Activated CD4-positive, alpha-beta T cell treated with anti-CD3 and anti-CD28 coated beads, Interleukin-2, amount 50 U/mL, for 1 hour (primary cell): Measurements from ENCODE around the gene POU2F3.
"Not testable (repeated sequence)": the region's sequence is repeated elsewhere in the genome, so short reads cannot be mapped to it uniquely, and the experiment has no call there.

Source experiments
- DNase-seq: peaks from one replicate; pipeline ENCODE4 v3.0.0-alpha.2; 2020

Gene POU2F3

DNA sequence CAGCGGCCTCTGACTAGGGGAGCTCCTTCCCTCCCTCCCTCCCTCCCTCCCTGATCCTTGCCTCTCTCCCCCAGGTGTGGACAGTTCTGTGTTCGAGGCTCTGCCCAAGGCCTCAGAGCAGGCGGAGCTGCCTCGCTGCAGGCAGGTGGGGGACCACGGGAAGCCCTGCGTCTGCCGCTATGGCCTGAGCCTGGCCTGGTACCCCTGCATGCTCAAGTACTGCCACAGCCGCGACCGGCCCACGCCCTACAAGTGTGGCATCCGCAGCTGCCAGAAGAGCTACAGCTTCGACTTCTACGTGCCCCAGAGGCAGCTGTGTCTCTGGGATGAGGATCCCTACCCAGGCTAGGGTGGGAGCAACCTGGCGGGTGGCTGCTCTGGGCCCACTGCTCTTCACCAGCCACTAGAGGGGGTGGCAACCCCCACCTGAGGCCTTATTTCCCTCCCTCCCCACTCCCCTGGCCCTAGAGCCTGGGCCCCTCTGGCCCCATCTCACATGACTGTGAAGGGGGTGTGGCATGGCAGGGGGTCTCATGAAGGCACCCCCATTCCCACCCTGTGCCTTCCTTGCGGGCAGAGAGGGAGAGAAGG is 11.1 kb upstream of the POU2F3 start:
- DNase-seq, result no peak

DNA sequence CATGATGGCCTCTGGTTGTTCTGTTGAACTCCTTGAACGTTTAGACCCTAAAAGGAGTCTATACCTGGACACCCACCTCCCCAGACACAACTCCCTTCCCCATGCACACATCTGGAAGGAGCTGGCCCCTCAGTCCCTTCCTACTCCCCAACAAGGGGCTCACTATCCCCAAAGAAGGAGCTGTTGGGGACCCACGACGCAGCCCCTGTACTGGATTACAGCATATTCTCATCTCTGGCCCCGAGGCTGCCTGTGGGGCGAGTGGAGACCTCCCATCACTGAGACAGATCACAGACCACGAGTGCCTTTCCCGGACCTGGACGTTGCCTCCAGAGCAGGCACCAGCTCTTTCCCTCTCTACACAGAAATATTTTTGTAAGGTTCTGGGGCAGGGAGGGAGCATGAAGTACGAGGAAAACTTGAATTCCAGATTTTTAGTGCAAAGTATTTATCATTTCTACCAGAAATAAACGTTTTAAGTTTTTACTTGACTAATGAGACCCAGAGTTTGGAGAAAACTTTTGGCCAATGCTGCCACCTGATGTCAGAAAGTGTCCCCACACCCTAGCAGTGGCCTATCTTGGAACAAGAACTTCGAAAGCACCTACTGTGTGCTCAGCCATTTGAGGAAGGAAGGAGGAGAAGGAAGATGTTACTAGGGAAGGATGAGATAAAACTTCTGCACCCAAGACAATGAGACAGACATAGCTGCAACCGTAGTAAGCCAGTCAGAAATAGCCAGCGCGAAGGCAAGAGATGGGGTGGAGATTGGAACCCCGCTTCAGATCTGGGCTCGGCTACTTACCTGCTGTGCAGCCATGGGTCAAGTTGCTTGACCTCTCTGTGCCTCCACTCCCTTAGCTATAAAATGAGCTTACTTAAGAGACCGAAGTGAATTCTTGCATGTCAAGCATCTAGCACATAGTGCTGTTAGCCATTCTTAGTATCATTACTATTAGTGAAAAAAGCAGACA is 10.2 kb upstream of the POU2F3 start:
- peak; percentile 14 for DNase-seq

DNA sequence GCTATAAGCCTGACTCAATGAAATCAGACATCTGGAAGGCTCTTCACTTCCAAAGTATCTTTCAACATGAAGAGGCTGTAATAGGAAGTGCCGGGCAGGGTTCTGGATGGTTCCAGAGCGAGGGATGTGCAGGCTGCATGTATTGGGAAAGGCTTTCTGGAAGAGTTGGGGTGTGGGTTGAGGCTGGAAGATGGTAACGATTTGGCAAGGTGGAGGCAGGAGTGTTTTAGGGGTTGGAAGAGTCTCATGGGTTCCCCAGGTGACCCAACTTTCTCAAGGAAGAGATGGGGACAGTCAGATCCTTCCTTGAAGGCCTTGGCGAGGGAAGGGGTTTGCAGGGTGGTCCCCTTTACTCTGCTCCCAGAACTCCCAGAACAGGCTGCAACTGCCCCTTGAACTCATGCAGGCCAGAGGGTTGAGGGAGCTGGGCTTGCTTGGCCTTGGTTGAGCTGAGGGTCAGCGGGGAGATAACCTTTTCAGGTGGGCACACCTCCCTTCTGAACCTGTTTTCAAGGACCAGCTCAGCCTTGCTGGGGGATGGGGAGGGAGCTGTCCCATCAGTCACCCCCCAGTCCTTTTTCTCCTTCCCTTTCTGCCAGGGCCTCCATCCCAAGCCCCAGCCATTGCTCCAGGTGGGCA is 9.4 kb upstream of the POU2F3 start:
- DNase-seq, result no peak

DNA sequence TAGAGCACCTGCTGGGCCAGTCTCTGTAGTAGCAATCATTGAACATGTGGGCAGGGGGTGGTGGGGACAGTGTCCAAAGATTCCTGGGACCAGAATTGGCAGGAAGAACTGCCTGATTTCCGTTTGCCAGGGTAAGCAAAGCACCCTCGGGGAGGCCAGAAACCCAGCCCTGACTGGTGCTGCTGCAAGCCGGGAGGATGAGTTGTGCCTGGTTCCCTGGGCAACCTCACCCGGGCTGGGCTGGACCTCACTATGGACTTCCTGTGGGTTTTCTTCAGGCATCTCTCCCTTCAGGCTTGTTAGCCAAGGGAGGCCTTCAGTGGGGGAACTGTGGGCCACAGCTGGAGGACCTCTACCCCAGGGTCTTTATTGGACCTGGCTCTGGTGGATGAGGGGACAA is 8.0 kb upstream of the POU2F3 start:
- DNase-seq, result no peak

DNA sequence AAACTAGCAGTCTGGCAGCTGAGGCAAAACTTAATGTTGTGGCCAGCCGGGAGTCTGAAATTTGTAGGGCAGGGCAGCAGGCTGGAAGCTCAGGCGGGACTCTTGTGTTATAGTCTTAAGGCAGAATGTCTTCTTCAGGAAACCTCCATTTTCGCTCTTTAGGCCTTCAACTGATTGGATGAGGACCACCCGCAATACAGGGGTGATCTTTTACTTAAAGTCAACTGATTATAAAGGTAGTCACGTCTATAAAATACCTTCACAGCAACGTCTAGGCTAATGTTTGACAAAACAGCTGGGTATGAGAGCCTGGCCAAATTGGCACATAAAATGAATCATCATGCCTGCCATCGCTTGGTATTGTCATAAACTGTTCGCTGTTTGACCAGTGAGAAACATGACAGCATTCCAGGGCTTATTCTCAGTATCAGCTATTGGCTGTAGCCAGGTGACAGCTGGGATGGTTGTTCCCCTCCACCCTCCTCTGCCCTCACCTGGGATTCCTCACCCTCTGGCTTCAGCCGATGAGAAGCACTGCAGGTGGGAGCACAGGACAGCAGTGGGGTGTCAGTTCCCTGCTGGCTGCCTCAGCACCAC is 6.6 kb upstream of the POU2F3 start:
- no peak for DNase-seq

DNA sequence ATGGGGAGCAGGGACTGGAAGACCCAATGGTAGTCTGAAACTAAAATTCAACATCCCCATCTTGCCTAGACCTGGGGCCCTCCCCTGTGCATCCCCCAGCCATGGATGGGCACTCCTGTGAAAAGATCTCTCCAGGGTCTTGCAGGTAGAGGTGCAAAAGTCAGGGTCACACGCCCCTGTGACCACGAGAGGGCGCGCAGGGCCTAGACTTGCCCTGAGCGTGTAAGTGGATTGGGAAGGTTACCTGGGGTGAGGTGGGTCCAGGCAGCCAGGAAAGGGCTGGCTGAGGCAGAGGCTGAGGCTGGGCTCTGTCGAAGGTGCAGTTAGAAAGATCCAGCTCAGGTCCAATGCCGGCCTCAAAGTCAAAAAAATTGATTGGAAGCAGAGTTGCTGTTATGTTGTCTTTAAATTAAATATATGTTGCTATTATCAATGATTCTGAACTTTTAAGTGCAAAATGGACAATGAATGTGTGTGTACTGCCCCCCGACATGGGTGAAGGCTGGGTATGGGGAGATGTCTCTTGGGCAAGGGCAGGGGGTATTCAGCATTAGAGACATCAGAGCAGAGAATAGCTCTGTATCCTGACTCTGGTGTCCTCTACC is 4.8 kb upstream of the POU2F3 start:
- DNase-seq, result peak; percentile 45

DNA sequence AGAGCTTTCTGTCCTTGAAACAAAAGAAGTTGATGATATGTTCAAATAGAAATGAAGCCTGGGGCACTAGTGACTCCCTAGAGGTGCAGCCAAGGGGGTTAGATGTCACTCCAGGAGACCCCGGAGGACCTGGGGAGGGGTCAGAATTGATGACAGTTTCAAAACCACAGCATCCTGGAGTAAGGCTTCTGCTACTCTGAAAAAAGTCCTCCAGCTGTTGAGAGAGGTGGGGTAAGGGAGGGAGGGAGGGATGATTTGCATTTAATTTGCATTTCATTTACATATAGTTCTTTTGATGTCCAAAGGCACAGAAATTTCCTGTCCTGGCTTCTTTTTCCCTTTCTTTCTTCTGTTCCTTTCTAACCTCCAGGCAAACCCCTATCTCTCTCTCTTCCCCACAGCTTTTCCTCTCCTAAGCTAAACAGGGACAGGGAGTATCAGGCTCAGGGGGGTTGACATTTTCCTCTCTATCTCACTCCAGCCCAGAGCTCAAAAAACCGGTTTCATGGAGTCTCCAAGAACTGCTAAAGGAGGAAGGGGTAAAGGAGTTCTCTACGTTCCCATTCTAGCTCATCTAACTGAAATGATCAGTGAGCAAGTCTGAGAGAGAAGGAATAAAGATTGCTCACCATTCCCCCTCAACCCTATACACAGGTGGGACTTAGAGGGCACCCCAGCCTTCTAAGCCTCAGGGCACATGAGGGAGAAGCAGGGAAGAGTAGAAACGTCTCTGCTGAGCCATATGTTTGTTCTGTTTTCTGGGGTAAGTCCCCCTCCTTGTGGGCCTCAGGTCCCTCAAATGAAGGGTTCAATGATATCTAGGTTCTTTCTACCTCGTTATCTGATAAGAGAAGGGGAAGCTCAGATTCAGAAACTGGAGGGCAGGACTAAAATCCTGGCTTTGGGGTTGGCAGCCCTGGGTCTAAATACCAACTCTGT is 3.5 kb upstream of the POU2F3 start:
- no peak for DNase-seq

DNA sequence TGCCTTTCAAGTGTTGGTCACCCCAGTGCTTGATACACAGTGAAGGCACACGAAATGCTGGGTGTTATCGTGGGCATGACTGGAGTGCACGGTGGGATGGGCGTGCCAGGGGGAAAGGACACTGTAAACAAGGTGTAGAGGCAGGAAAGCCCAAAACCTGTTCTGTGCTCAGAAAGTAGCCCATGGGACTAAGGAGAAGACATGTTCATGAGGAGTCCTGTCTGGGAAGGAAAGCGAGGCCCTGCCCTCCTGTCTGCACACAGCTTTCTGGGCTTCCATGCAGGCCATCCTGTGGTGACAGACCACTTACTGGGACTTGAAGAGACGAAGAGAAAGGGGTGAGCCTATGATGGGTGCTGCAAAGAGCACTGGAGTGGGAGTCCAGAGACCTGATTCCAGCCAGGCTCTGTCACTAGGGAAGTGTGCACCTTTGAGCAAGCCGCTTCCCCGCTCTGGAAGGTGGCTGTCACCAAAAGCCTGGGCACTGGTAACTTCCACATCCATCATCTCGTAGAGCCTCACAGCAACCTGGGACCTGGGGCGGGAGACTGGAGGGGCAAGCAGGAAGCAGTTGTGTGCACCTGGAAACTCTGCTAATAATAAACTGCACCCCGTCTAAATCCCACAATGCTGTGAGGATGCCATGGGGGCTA is 846 bp upstream of the POU2F3 start:
- no peak for DNase-seq

DNA sequence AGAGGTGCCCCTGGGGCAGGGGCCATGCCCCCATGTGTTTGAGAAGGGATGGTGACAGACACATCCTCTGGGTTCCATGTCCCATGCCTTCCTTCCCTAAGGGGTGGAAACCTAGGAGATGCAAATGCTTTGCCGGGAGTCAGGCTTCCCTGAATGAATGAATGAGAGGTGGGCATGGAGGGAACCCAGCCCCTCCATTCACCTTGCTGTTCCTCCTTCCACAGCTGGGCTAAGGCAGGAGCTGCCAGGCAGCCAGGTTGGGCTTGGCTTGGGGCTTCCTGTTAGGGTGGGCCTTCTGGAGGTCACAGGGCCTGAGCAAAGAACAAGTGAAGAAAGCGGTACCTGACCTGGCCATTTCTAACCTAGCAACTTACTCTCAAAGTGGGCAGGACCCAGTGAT is 926 bp downstream of the POU2F3 start:
- no peak for DNase-seq

DNA sequence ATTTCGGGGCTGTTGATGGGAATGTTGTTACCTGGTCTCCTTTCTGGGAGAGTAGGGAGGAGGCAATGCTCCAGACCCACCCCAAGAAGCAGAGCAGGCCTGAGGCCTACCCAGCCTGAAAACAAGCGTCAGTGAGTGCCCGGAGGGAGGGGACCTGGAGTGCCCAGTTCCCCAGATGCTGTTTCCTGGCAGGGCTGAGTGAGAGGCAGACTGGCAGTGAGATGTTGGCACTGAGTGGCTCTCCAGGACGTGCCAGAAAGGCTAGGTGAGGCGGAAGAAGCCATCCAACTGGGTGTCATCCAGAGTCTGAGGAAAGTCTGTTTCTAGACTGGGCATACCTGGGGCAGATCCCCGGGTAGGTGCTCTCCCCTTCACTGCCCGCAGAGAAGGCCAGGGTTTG is 1.3 kb downstream of the POU2F3 start:
- no peak for DNase-seq

DNA sequence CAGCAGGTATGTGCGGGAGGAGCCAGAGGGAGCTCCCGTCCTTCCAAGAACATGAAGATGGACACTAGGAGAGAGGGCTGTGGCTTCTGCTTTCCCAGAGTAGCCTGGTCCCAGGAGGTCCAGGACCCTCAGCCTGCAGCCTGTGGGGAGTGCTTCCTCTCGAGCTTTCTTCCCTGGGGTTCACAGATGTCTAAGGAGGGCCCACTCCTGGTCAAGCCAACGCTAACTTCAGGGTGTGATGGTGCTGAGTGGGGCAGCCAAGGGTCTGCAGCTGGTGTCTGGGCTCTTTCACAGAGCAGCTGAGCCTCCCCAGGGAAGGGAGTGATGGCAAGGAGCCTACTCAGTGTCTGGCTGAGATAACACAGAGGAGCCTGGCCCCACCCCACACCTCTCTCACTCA is 3.3 kb downstream of the POU2F3 start:
- DNase-seq, result no peak

DNA sequence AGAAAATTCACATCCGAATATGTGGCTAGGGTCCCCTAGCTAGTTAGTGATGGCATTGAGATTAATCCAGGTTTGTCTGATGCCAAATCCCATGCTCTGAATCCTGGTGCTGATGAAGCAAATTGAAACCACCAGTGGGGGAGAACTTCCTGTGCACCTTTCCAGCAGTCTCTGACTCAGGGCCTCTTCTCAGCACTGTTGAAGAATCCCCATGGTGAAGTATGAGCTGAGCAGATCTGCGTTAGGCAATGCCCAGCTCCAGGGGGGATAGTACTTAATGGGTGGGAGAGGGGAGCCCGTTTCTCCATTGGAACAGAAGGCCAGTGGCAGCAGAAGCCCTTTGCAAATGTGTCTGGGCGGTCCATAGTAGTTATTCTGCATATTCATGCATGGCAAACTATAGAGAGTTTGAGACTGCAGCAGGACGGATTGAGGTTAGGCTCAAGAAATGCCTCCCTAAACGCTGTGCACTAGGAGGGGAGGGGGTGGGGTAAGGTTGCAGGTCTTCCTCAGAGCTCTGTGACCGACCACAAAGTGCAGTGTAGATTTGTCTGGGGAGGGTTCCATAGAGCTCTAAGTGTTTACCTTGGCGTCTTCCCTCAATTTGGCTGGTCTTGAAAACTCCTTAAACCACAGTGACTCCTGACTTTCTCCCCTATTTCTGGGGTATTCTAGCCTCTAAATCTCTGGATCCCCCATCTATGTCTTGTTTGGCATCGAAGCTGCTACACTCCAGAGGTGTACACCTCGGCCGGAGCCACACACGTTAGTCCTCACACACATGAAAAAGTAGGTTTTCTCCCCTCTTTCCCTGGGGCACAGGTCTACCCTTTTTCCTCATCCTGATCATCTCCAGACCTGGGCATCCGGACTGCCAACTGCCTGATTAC is 4.8 kb downstream of the POU2F3 start:
- no peak for DNase-seq

DNA sequence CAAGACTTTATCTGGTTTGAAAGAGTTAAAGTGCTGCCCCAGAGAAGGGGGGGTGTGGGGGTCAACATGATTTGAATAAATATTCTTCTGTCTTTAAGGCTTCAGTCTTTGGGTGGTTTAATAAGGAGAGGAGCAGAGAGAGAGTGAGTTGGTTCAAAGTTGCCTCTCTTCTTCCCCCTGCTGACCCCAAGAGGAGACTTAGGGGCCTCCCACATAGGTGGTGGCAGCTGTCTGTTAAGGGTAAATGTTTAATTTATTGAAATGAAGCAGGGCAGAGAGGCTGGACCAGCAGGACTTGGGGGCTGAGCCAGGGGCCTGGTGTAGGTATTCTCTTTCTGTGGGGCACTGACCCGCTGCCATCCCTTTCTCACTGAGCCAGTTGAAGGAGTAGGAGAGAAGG is 5.5 kb downstream of the POU2F3 start:
- DNase-seq, result no peak

DNA sequence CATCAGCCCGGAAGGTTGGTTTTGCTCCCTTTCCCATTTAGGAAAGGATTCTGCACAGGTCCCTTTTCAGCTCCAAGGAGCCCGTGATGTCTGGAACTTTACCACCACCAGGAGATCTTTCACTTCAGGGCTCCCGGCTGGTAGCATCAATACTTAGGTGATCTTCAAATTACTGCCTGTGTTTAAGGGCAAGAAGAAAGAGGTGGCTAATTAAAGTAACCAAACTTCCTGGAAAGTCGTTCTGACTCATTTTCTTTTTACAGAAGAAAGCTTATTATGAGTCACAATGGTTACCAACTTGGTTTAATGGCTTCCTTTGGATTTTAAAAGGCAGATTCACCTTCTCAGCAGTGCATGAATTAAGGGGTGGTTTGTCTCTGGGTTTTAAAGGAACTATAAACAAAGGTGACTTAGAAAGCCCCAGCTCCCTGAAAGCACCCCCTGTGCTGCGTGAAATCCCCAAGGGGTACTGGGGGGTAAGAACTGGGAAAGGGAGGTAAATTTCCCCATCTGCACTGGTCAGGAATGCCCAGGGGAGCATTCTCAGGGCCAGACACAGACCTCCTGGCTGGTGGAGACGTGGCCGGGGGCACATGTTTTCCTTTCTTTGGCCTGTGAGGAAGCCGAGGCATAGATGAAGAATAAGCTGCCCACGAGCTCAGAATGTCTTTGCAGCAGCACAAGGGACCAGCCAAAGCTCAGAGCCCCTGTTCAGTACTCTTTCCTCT is 8.8 kb downstream of the POU2F3 start:
- no peak for DNase-seq

DNA sequence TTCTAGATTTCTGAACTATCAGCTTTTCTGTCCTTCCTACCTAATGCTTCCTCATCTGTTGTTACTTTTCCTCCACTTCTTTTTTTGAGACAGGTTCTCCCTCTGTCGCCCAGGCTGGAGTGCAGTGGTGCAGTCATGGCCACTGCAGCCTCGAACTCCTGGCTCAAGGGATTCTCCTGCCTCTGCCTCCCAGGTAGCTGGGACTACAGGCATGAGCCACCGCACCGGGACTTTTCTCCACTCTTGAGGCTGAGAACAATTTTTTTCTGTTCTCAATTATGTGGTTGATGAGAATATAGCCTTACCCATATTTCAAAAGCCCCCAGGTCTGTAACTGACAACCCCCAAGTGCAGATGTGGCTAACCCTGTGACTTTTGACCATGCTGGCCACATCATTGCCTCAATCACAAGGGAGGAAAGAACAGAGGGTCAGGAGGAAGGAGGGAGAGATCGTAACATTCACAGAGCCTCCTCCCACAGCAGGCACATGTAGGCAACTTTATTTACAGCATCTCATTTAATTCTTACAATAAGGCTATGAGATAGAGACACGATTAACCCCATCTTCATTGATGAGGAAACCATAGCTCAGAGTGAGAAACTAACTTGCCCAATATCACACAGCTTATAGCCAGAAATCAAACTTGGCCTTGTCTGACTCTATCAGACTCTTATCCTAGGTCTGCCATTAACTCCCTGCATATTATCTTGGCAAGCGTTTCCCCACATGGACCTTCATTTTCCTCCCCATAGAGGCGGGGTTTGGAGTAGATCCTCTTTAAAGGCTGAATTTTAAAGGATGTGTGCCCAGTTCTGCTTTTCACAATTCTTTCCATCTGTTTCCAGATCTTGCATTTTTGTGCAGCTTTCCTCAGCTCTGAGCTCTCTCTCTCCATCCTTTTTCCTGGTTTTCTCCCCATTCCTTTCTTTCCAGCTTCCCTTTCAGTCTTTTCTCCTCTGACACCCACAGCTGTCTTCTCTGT is 9.6 kb downstream of the POU2F3 start:
- DNase-seq, result no peak

DNA sequence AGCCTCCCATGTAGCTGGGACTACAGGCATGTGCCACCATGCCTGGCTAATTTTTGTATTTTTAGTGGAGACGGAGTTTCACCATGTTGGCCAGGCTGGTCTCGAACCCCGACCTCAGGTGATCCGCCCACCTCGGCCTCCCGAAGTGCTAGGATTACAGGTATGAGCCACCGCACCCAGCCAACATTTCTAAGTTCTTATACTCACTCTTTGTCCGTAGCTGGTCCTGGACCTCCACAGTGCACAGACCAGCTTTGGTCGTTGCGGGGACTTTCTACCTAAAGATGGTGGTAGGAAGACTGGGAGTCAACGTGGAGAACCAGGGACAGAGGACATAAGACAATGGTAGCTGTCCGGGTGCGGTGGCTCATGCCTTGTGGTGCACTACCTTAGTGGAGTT is 13.4 kb downstream of the POU2F3 start:
- DNase-seq, result not testable (repeated sequence)

DNA sequence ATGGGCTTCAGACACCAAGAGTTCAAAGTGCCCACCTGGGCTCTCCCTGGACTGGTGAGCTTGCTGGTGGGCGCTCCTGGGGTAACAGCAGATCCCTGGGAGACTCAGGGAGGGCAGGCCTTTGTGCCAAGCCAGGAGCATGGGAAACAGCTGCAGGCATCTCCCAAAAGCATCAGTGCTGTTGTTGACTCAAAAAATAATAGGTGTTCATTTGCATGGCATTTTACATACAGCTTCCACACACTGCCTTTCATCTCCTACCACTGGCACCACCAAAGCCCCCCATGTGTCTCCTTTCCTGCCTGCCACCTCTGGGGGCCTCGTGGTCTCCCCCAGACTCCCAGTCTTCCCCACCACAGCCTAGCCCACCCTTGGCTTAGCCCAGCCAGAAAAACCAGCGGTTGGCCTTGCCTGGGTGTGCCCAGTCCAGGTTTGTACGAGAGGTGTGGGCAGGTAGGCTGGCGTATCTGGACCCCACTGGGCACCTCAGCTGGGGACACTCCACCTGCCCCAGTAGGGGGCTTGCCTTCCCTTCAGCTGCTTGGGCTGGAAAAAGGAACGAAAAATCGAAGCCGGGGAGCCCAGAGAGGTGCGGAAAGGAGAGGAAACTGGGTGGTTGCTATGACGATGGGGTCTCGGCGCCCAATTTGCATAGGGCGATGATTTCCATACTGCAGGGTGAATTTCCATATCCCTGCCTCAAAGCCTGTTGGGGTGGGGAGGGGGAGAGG is 15.0 kb downstream of the POU2F3 start:
- DNase-seq, result no peak

DNA sequence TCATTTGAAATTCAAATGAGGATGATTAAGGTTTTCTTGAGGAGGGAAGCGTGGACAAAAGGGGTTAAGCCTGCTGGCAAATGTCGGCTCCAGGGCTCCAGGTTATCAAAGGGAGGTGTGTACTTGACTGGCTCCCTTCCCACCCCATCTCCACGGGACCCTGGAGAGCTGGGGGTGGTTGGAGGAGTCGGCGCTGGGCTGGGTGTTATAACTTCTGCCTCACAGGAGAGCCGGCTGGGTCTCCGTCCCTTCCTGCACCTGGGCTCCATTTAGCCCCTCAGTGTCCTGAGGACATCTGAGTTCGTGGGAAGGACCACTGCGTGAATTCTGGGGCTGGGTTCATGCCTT is 15.6 kb downstream of the POU2F3 start:
- no peak for DNase-seq
